ENCODE results near the gene MUCL1.

DNA sequence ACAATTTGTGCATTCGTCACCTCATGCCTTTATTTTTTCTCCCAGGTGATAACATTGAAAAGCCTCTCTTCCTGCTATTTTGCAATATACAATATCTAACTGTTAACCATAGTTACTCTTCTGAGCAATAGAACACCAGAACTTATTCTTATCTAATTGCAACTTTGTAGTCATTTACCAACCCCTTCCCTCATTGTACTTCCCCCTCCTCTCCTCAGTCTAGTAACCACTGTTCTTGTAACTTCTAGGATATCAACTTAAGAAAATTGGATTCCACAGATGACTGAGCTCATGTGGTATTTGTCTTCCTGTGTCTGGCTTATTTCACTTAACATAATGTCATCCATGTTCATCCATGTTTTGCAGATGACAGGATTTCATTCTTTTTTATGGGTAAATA is 7.6 kb downstream of the MUCL1 start:
- TF ChIP-seq EZH2 (IDR thresholded peaks at IDR 0.05; ENCODE audit: insufficient read depth, poor library complexity, severe bottlenecking) (no peak), EZH2phosphoT487 (IDR thresholded peaks at IDR 0.05; ENCODE audit: insufficient read depth, low read depth) (no peak)
